Spleen (tissue), 11 donors: ENCODE data around the gene HS6ST2. TPM values are rescaled to one million over a fixed set of nuclear protein-coding genes. Genes with fewer than 3 reads are reported as not detected.

Experiments
- DNase-seq: peaks from one replicate; pipeline ENCODE4 v3.0.0-alpha.2; 2020
- H3K27ac ChIP-seq, 8 donors: fragments of 200-600 bp; sonication (generic) in 7 of 8; 1 replicate in 4 of 8; 2 replicates in 4 of 8; pipeline versions ENCODE4 v1.5.0 to v1.8.0; 2016 to 2021; ENCODE audit warnings: inconsistent platforms in 4 of 8, mild to moderate bottlenecking in 4 of 8, moderate library complexity in 1 of 8
- H3K27me3 ChIP-seq, 7 donors: fragments of 200-600 bp; sonication (generic) in 6 of 7; replicated peaks in 1 of 7; 1 replicate in 4 of 7; 2 replicates in 3 of 7; pipeline versions ENCODE4 v1.5.0 to v1.8.0; 2016 to 2021; ENCODE audit warnings: inconsistent platforms in 3 of 7, mild to moderate bottlenecking in 1 of 7
- H3K36me3 ChIP-seq, 6 donors: fragments of 200-600 bp; sonication (generic) in 5 of 6; 1 replicate in 4 of 6; 2 replicates in 2 of 6; pipeline versions ENCODE4 v1.5.0 to v1.8.0; 2016 to 2021; ENCODE audit warnings: inconsistent platforms in 2 of 6
- H3K4me1 ChIP-seq, 6 donors: fragments of 200-600 bp; sonication (generic) in 5 of 6; 1 replicate in 3 of 6; 2 replicates in 3 of 6; pipeline versions ENCODE4 v1.5.0 to v1.8.0; 2016 to 2021; ENCODE audit warnings: inconsistent platforms in 3 of 6
- H3K4me3 ChIP-seq, 8 donors: fragments of 200-600 bp; sonication (generic) in 7 of 8; 1 replicate in 4 of 8; 2 replicates in 4 of 8; pipeline versions ENCODE4 v1.5.0 to v1.8.0; 2016 to 2021; ENCODE audit warnings: inconsistent platforms in 4 of 8, mild to moderate bottlenecking in 4 of 8, moderate library complexity in 2 of 8
- H3K9me3 ChIP-seq, 8 donors: fragments of 200-600 bp; sonication (generic) in 7 of 8; 1 replicate in 4 of 8; 2 replicates in 4 of 8; pipeline versions ENCODE4 v1.5.0 to v1.8.0; 2016 to 2021; ENCODE audit warnings: inconsistent platforms in 4 of 8
- CTCF ChIP-seq, 11 experiments: fragments of 200-600 bp in 7 of 11; fragments of 450-650 bp in 4 of 11; sonication (generic) in 4 of 11; IDR thresholded peaks in 8 of 11; conservative IDR thresholded peaks in 3 of 11; 1 replicate in 7 of 11; 2 replicates in 4 of 11; pipeline versions ENCODE4 v1.4.0 to v1.8.0; 2016 to 2021; ENCODE audit warnings: antibody characterized with exemption in 11 of 11, inconsistent platforms in 4 of 11, mild to moderate bottlenecking in 1 of 11
- POLR2A ChIP-seq, 3 donors: fragments of 450-650 bp; IDR thresholded peaks; one replicate each; pipeline ENCODE4 v1.5.1; 2017; ENCODE audit warnings: antibody characterized with exemption in 3 of 3, mild to moderate bottlenecking in 1 of 3
- POLR2AphosphoS5 ChIP-seq, 3 donors: sonication (generic); formaldehyde crosslinking; IDR thresholded peaks; one replicate each; pipeline ENCODE4 v1.5.1; 2017; ENCODE audit warnings: antibody characterized with exemption in 3 of 3
- WGBS, 5 donors: extraction: QIAGEN DNeasy Blood & Tissue Kit in 3 of 5; methylation state at CpG; one replicate each; pipeline versions ENCODE4 v1.1.5 to v1.1.7; 2013 to 2018; 5-methylcytosine and 5-hydroxymethylcytosine counted together
- intact Hi-C: fragments of 100-400 bp; cut with DNase I; formaldehyde crosslinking; loops from one replicate; pipeline ENCODE4 v1.15.0; 2023; ENCODE audit warnings: low total_unique reads
- polyA plus RNA-seq, 3 donors: library from polyadenylated mRNA; stranded (reverse); fragments of 200-250 nt; gene quantifications; one replicate each; pipeline ENCODE4 v1.2.1, GENCODE V29; 2013
- total RNA-seq, 7 donors: library from RNA; depleted of rRNA in 3 of 7; stranded (reverse); fragments of >200 nt in 3 of 7; fragmentation: NEBNext Ultra II Directional in 4 of 7; extraction: Animal tissue kit (Norgen Biotek cat#: 25700) in 4 of 7; gene quantifications; one replicate each; pipeline versions ENCODE4 v1.1.0 to v1.2.1, GENCODE V29; 2016 to 2021
- donor health status: healthy with polysubstance abuse.
- donor health status: DM: no; HTN: no; CAD: no; lungs with moderate emphysema.
- donor health status: DM: no; HTN: no; CAD: no.
- donor health status: Bipolar disorder and iron deficiency.
- donor health status: healthy.
- donor health status: DM: no; HTN: no; CAD: no.
- donor health status: DM: yes; HTN: yes; CAD: no.

Gene HS6ST2
- total and polyA plus RNA-seq, 10 donors, result 0.02 to 0.20 (median 0.09) TPM; not detected in 7

- DNase-seq, result no peak
- Histone ChIP-seq H3K27ac (no peak overlapping the region), H3K36me3 (no peaks in the 10 kb centered on the region), H3K27me3 (peaks cover 0 to 35% (median 0%) of the 10 kb centered on the region in 7 donors), H3K4me3 (no peak overlapping the region), H3K4me1 (no peaks in the 10 kb centered on the region), H3K9me3 (no peaks in the 10 kb centered on the region)
- intact Hi-C loops, result no loop called here
- 75 to 90% (median 81%) methylated on average over 4 of the region's 4 CpGs for WGBS, 5 donors
- TF ChIP-seq CTCF (IDR thresholded peaks at IDR 0.05 in 8 of 11, conservative IDR thresholded peaks at IDR 0.05 in 3 of 11) (no peak), POLR2AphosphoS5 (IDR thresholded peaks at IDR 0.05) (no peak), POLR2A (IDR thresholded peaks at IDR 0.05) (no peak)
These were observed 289.3 kb downstream of the HS6ST2 start for GRCh38 chrX:132669142-132669541.

- Histone ChIP-seq H3K4me3 (no peak overlapping the region), H3K27ac (no peak overlapping the region), H3K9me3 (no peaks in the 10 kb centered on the region), H3K4me1 (no peaks in the 10 kb centered on the region), H3K36me3 (no peaks in the 10 kb centered on the region), H3K27me3 (peaks cover 0 to 35% (median 0%) of the 10 kb centered on the region in 7 donors)
- no peak for TF ChIP-seq POLR2AphosphoS5 (IDR thresholded peaks at IDR 0.05)
- no peak for TF ChIP-seq CTCF (IDR thresholded peaks at IDR 0.05 in 8 of 11, conservative IDR thresholded peaks at IDR 0.05 in 3 of 11)
- no peak for TF ChIP-seq POLR2A (IDR thresholded peaks at IDR 0.05)
- no peak for DNase-seq
- intact Hi-C loops, result no loop called here
- WGBS, 5 donors, result 47 to 78% (median 56%) methylated on average over 6 of the region's 6 CpGs
These were observed 290.3 kb downstream of the HS6ST2 start for GRCh38 chrX:132668178-132668577.

GRCh38 chrX:132665676-132666075 lies 292.8 kb downstream of the HS6ST2 start:
- H3K4me3 ChIP-seq, result no peak overlapping the region
- H3K27ac ChIP-seq, result no peak overlapping the region
- H3K9me3 ChIP-seq, result no peaks in the 10 kb centered on the region
- H3K4me1 ChIP-seq, result no peaks in the 10 kb centered on the region
- no peaks in the 10 kb centered on the region for H3K36me3 ChIP-seq
- 65 to 100% (median 86%) methylated on average over 1 to 2 of the region's 2 CpGs for WGBS, 5 donors
- TF ChIP-seq POLR2AphosphoS5 (IDR thresholded peaks at IDR 0.05), result no peak
- TF ChIP-seq CTCF (IDR thresholded peaks at IDR 0.05 in 8 of 11, conservative IDR thresholded peaks at IDR 0.05 in 3 of 11), result no peak
- no peak for TF ChIP-seq POLR2A (IDR thresholded peaks at IDR 0.05)
- no peak for DNase-seq
- intact Hi-C loops, result no loop called here
- peaks cover 0 to 29% (median 0%) of the 10 kb centered on the region in 7 donors for H3K27me3 ChIP-seq

- no peak for TF ChIP-seq CTCF (IDR thresholded peaks at IDR 0.05 in 8 of 11, conservative IDR thresholded peaks at IDR 0.05 in 3 of 11)
- no peak for TF ChIP-seq POLR2A (IDR thresholded peaks at IDR 0.05)
- no peak for TF ChIP-seq POLR2AphosphoS5 (IDR thresholded peaks at IDR 0.05)
- no peak overlapping the region for H3K27ac ChIP-seq
- no peaks in the 10 kb centered on the region for H3K9me3 ChIP-seq
- intact Hi-C loops, result no loop called here
- DNase-seq, result no peak
- no peak overlapping the region for H3K4me3 ChIP-seq
- no peaks in the 10 kb centered on the region for H3K36me3 ChIP-seq
- H3K27me3 ChIP-seq, result peaks cover 0 to 25% (median 0%) of the 10 kb centered on the region in 7 donors
- no peaks in the 10 kb centered on the region for H3K4me1 ChIP-seq
- 81 to 98% (median 90%) methylated on average over 3 of the region's 3 CpGs for WGBS, 5 donors
These were observed 294.2 kb downstream of the HS6ST2 start for GRCh38 chrX:132664273-132664672.
